PC-9 (cell line): Measurements from ENCODE around the gene LEPR. TPM values are rescaled to one million over a fixed set of nuclear protein-coding genes. Genes with fewer than 3 reads are reported as not detected.

Source experiments
- BruUV-seq: library from RNA; stranded (reverse); fragments of 400-500 nt; replicated peaks from 2 replicates; lab custom pipeline; 2021; lab: Mats Ljungman, UMichigan
- CTCF ChIA-PET: fragments of 300-600 bp; sonication (Branson Sonifier 250); formaldehyde crosslinking; loops from one replicate; lab custom pipeline; 2022; ENCODE audit warnings: antibody characterized with exemption; lab: Charles Lee
- POLR2A ChIA-PET: fragments of 300-600 bp; sonication (Branson Sonifier 250); formaldehyde crosslinking; loops from one replicate; lab custom pipeline; 2022; ENCODE audit warnings: antibody characterized with exemption; ENCODE audit not compliant: unreplicated experiment; lab: Charles Lee
- DNase-seq, 2 experiments: peaks; one replicate each; pipeline versions ENCODE4 v3.0.0 to v3.0.0-alpha.2; 2015 to 2022; ENCODE audit warnings: mixed read lengths in 1 of 2
- H2AFZ ChIP-seq: fragments of 200-600 bp; sonication (generic); 2 replicates; pipeline ENCODE4 v1.8.1; 2017; ENCODE audit warnings: antibody characterized with exemption
- H3F3A ChIP-seq: fragments of 200-600 bp; sonication (generic); 2 replicates; pipeline ENCODE4 v1.8.1; 2017; ENCODE audit warnings: antibody characterized with exemption, mild to moderate bottlenecking, low read depth; ENCODE audit not compliant: insufficient read depth
- H3K27ac ChIP-seq: fragments of 200-600 bp; sonication (generic); 2 replicates; pipeline ENCODE4 v1.6.1; 2016; ENCODE audit warnings: mixed run types
- H3K27me3 ChIP-seq: fragments of 200-600 bp; sonication (generic); 2 replicates; pipeline ENCODE4 v1.6.1; 2016; ENCODE audit warnings: low read depth, mixed run types; ENCODE audit not compliant: insufficient read depth
- H3K36me3 ChIP-seq: fragments of 200-600 bp; sonication (generic); 2 replicates; pipeline ENCODE4 v1.6.1; 2016; ENCODE audit warnings: low read depth, mixed run types
- H3K4me1 ChIP-seq: fragments of 200-600 bp; sonication (generic); replicated peaks from 2 replicates; pipeline ENCODE4 v1.6.1; 2016; ENCODE audit warnings: mixed run types; ENCODE audit not compliant: insufficient read depth
- H3K4me2 ChIP-seq: fragments of 200-600 bp; sonication (generic); 2 replicates; pipeline ENCODE4 v1.6.1; 2017; ENCODE audit warnings: mixed run types
- H3K4me3 ChIP-seq: fragments of 200-600 bp; sonication (generic); 2 replicates; pipeline ENCODE4 v1.6.1; 2016; ENCODE audit warnings: mixed run types
- H3K79me2 ChIP-seq: fragments of 200-600 bp; sonication (generic); 2 replicates; pipeline ENCODE4 v1.6.1; 2017; ENCODE audit warnings: low read depth, mixed run types
- H3K9me2 ChIP-seq: fragments of 200-600 bp; sonication (generic); 2 replicates; pipeline ENCODE4 v1.8.1; 2017; ENCODE audit warnings: mild to moderate bottlenecking; ENCODE audit not compliant: insufficient read depth
- H3K9me3 ChIP-seq: fragments of 200-600 bp; sonication (generic); 2 replicates; pipeline ENCODE4 v1.8.1; 2016; ENCODE audit warnings: low read depth; ENCODE audit not compliant: insufficient read depth
- H4K20me1 ChIP-seq: fragments of 200-600 bp; sonication (generic); 2 replicates; pipeline ENCODE4 v1.8.1; 2017; ENCODE audit not compliant: insufficient read depth
- EZH2 ChIP-seq: fragments of 200-600 bp; sonication (generic); IDR thresholded peaks from 2 replicates; pipeline ENCODE4 v1.8.0; 2017; ENCODE audit warnings: antibody characterized with exemption, low read depth
- intact Hi-C: fragments of 100-400 bp; cut with micrococcal nuclease; formaldehyde crosslinking; loops from one replicate; pipeline ENCODE4 v1.10.0; 2022; ENCODE audit not compliant: unreplicated experiment
- total RNA-seq: library from RNA; stranded (reverse); gene quantifications from 2 replicates; pipeline ENCODE4 v1.2.3, GENCODE V29; 2021
- TF ChIP-seq, protein P1 (sequence below): fragments of 200-600 bp; sonication (generic); conservative IDR thresholded peaks from 2 replicates; pipeline ENCODE4 v1.6.1; 2017; ENCODE audit warnings: mixed run types, antibody characterized with exemption, mild to moderate bottlenecking, moderate library complexity

Gene LEPR
- total RNA-seq, 1 experiment from 2014 or later: 34.8 TPM

- H2AFZ ChIP-seq: no peak overlapping the region
These were observed 14.3 kb downstream of the LEPR start for GRCh38 chr1:65434760-65435159.

GRCh38 chr1:65435987-65436386 lies 15.5 kb downstream of the LEPR start:
- Histone ChIP-seq H3F3A (no peaks in the 10 kb centered on the region), H3K27me3 (no peaks in the 10 kb centered on the region), H2AFZ (no peak overlapping the region), H3K27ac (no peak overlapping the region), H3K36me3 (peaks cover 12% of the 10 kb centered on the region), H3K4me3 (no peak overlapping the region), H4K20me1 (no peaks in the 10 kb centered on the region), H3K79me2 (no peaks in the 10 kb centered on the region), H3K9me2 (no peaks in the 10 kb centered on the region), H3K4me1 (no peaks in the 10 kb centered on the region), H3K9me3 (no peaks in the 10 kb centered on the region), H3K4me2 (no peak overlapping the region)
- intact Hi-C loops: loop anchor here (2.0 kb wide), 1 partner anchor 15 kb away; the partner anchor contains the start of genes LEPR and LEPROT
- peak in 1 of 2 experiments; percentile 39 for DNase-seq
- ChIA-PET POLR2A (interaction anchor here (0.6 to 0.7 kb wide), 2 partner anchors 186 to 255 kb away, joined by 3 to 6 read pairs; no protein-coding TSS in a partner anchor), CTCF (interaction anchor here (0.8 to 1.7 kb wide), 2 partner anchors 12 to 14 kb away, joined by 3 to 5 read pairs; no protein-coding TSS in a partner anchor)
- TF ChIP-seq EZH2: no peak
- TF ChIP-seq, protein P1, sequence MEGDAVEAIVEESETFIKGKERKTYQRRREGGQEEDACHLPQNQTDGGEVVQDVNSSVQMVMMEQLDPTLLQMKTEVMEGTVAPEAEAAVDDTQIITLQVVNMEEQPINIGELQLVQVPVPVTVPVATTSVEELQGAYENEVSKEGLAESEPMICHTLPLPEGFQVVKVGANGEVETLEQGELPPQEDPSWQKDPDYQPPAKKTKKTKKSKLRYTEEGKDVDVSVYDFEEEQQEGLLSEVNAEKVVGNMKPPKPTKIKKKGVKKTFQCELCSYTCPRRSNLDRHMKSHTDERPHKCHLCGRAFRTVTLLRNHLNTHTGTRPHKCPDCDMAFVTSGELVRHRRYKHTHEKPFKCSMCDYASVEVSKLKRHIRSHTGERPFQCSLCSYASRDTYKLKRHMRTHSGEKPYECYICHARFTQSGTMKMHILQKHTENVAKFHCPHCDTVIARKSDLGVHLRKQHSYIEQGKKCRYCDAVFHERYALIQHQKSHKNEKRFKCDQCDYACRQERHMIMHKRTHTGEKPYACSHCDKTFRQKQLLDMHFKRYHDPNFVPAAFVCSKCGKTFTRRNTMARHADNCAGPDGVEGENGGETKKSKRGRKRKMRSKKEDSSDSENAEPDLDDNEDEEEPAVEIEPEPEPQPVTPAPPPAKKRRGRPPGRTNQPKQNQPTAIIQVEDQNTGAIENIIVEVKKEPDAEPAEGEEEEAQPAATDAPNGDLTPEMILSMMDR: no peak
- BruUV-seq: no TSS peak

More at GRCh38 chr1:65434760-65435159, 14.3 kb downstream of the LEPR start:
- Histone ChIP-seq H3K9me3 (no peaks in the 10 kb centered on the region), H3K36me3 (peaks cover 20% of the 10 kb centered on the region), H3K27me3 (no peaks in the 10 kb centered on the region), H3K4me1 (peaks cover 10% of the 10 kb centered on the region), H3K79me2 (no peaks in the 10 kb centered on the region), H3K4me2 (no peak overlapping the region), H4K20me1 (no peaks in the 10 kb centered on the region), H3K27ac (no peak overlapping the region), H3K4me3 (no peak overlapping the region), H3K9me2 (no peaks in the 10 kb centered on the region), H3F3A (peaks cover 9% of the 10 kb centered on the region; the same call in 1 of the 2 replicates)
- TF ChIP-seq EZH2: no peak
- TF ChIP-seq, protein P1: no peak
- no TSS peak for BruUV-seq
- intact Hi-C loops: loop anchor here (1.0 to 2.0 kb wide), 2 partner anchors 9 to 14 kb away; partner anchors contain the start of genes LEPR and LEPROT
- DNase-seq: peak; percentile 42 to 79
- POLR2A ChIA-PET: interaction anchor here (0.6 to 0.9 kb wide), 8 partner anchors 12 to 844 kb away, joined by 3 to 12 read pairs (median 6); no protein-coding TSS in a partner anchor
- CTCF ChIA-PET: interaction anchor here (1.3 to 1.7 kb wide), 2 partner anchors 11 to 24 kb away, joined by 5 to 8 read pairs; no protein-coding TSS in a partner anchor

- ChIA-PET CTCF (interaction anchor here (0.7 kb wide), 1 partner anchor 186 kb away, joined by 3 read pairs; no protein-coding TSS in a partner anchor), POLR2A (no interaction called here)
- no TSS peak for BruUV-seq
- no peak overlapping the region for H3K4me2 ChIP-seq
- no peaks in the 10 kb centered on the region for H3K9me2 ChIP-seq
- no peaks in the 10 kb centered on the region for H4K20me1 ChIP-seq
- TF ChIP-seq, protein P1: no peak
- no peak for TF ChIP-seq EZH2
- DNase-seq: no peak
- intact Hi-C loops: no loop called here
- H3K9me3 ChIP-seq: no peaks in the 10 kb centered on the region
- H3K79me2 ChIP-seq: no peaks in the 10 kb centered on the region
- H3K36me3 ChIP-seq: no peaks in the 10 kb centered on the region
- H3F3A ChIP-seq: no peaks in the 10 kb centered on the region
- no peaks in the 10 kb centered on the region for H3K4me1 ChIP-seq
- H3K27ac ChIP-seq: no peak overlapping the region
- no peak overlapping the region for H3K4me3 ChIP-seq
- H2AFZ ChIP-seq: no peak overlapping the region
- H3K27me3 ChIP-seq: no peaks in the 10 kb centered on the region
These were observed 17.1 kb downstream of the LEPR start for GRCh38 chr1:65437616-65438015.
